Astrocyte of the spinal cord (primary cell): ENCODE results near the gene POLR2J.
"Not testable (repeated sequence)": the region's sequence is repeated elsewhere in the genome, so short reads cannot be mapped to it uniquely, and the experiment has no call there.

ENCODE experiments used
- DNase-seq: peaks from one replicate; pipeline ENCODE4 v3.0.0; 2011; ENCODE audit warnings: low read depth, low spot score
- H3K4me3 ChIP-seq: 2 replicates; pipeline ENCODE4 v1.5.1; 2011; ENCODE audit warnings: low read depth, mild to moderate bottlenecking, low read length, moderate library complexity
- CTCF ChIP-seq: IDR thresholded peaks from 2 replicates; pipeline ENCODE4 v1.5.1; 2012; ENCODE audit warnings: low read depth, mild to moderate bottlenecking, low read length, inconsistent platforms
- in situ Hi-C: cut with HindIII; loops from 2 replicates; pipeline ENCODE4 v1.10.0; 2017; ENCODE audit warnings: low sequenced_read_pairs

The POLR2J gene

GRCh38 chr7:102460467-102460866 lies 18.3 kb downstream of the POLR2J start:
- no peak for DNase-seq
- no peak overlapping the region for H3K4me3 ChIP-seq
- in situ Hi-C loops = no loop called here
- no peak for TF ChIP-seq CTCF

GRCh38 chr7:102459221-102459844 lies 19.4 kb downstream of the POLR2J start:
- TF ChIP-seq CTCF = no peak
- in situ Hi-C loops = no loop called here
- H3K4me3 ChIP-seq = no peak overlapping the region
- no peak for DNase-seq

GRCh38 chr7:102457352-102457924 lies 21.3 kb downstream of the POLR2J start:
- TF ChIP-seq CTCF = no peak
- in situ Hi-C loops = no loop called here
- no peak for DNase-seq
- H3K4me3 ChIP-seq = no peak overlapping the region

- DNase-seq = peak; percentile 57
- in situ Hi-C loops = no loop called here
- no peak overlapping the region for H3K4me3 ChIP-seq
Measured at GRCh38 chr7:102456327-102456726, 22.4 kb downstream of the POLR2J start.

GRCh38 chr7:102455596-102455995 lies 23.1 kb downstream of the POLR2J start:
- TF ChIP-seq CTCF = no peak
- no peak overlapping the region for H3K4me3 ChIP-seq
- in situ Hi-C loops = no loop called here
- no peak for DNase-seq

More at GRCh38 chr7:102456327-102456726, 22.4 kb downstream of the POLR2J start:
- TF ChIP-seq CTCF = no peak

- DNase-seq, in situ Hi-C loops, H3K4me3 ChIP-seq: not testable (repeated sequence)
Measured at GRCh38 chr7:102454932-102455331, 23.8 kb downstream of the POLR2J start.

- in situ Hi-C loops = no loop called here
- TF ChIP-seq CTCF = no peak
- no peak for DNase-seq
- no peak overlapping the region for H3K4me3 ChIP-seq
Measured at GRCh38 chr7:102454468-102454867, 24.3 kb downstream of the POLR2J start.
